ENCODE results near the gene PRSS33. TPM values are rescaled to one million over a fixed set of nuclear protein-coding genes. Genes with fewer than 3 reads are reported as not detected.
A peak's percentile ranks its signal among the peaks of the same experiment; 100 is the strongest.

PRSS33 gene
- total and polyA plus RNA-seq, 9 of the 15 experiments (the other 6 are each of a cell fraction or from before 2014, with no cell fraction given): not detected

DNA sequence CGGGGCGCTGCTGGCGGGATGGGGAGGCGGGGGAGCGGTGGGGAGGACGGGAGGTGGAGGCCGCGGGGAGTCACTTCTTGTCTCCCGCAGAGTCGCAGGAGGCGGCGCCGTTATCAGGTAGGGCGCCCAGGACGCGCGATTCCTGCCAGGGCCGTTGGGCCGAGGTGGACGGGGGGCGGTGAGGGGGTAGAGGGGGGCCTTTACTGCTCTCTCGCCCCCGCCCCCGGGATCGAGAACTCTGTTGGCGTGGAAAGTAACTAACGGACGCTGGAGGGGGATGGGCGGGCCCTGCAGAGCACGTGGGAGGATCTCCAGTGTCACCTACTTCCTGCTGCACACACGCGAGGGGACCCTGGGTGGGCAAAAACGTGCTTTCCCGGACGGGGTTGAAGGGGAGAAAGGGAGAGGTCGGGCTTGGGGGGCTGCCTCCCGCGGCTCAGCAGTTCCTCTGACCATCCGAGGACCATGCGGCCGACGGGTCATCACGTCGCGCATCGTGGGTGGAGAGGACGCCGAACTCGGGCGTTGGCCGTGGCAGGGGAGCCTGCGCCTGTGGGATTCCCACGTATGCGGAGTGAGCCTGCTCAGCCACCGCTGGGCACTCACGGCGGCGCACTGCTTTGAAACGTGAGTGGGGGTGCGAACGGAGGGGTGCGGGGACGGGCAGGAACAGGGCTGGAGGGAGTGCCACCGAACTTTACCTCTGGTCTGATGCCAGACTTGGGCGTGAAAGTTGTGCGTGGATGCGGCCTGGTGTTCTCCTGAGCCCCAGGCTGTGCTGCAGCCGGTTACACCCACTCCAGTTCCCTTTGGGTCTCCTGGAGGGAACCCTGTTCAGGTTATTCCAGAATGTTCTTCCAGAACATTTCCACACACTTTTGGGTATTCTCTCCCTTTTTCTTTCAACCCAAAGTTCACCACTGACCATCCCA is 30.2 kb upstream of the PRSS33 start:
- peak overlapping the region; percentile 97 for H2AFZ ChIP-seq (ENCODE audit: low read depth, low read length)
- peak; percentile 67 for ATAC-seq
- TF ChIP-seq PHB (CRISPR knock-in tag; IDR thresholded peaks at IDR 0.05) (no peak), ARID3B (CRISPR knock-in tag; IDR thresholded peaks at IDR 0.05; ENCODE audit: borderline replicate concordance) (no peak), NCOA1 (IDR thresholded peaks at IDR 0.05; ENCODE audit: low read depth) (no peak), KLF16 (IDR thresholded peaks at IDR 0.05) (no peak), ZNF212 (CRISPR knock-in tag; IDR thresholded peaks at IDR 0.05) (no peak), E2F3 (CRISPR knock-in tag; IDR thresholded peaks at IDR 0.05) (no peak), SP2 (IDR thresholded peaks at IDR 0.05; ENCODE audit: extremely low read depth, low read depth, low read length, poor library complexity, severe bottlenecking) (no peak), PHB2 (IDR thresholded peaks at IDR 0.05; ENCODE audit: low read depth) (no peak), ZBTB26 (CRISPR knock-in tag; IDR thresholded peaks at IDR 0.05) (no peak), ZNF395 (CRISPR knock-in tag; IDR thresholded peaks at IDR 0.05) (peak; percentile 82), CREB1 (IDR thresholded peaks at IDR 0.05) (peak; percentile 26; the same call in 1 of the 2 replicates), CREB1 (CRISPR knock-in tag; IDR thresholded peaks at IDR 0.05) (no peak), RAD51 (IDR thresholded peaks at IDR 0.05; ENCODE audit: borderline replicate concordance, low read depth) (peak; percentile 41; the same call in 1 of the 2 replicates), ZNF512 (tag; IDR thresholded peaks at IDR 0.05) (no peak)

More for the DNA sequence above, 30.2 kb upstream of the PRSS33 start:
- Histone ChIP-seq H3K9ac (ENCODE audit: insufficient read depth in 1 of 2, low read depth in 2 of 2, low read length in 2 of 2) (peak overlapping the region; percentile 90 to 99), H3K4me1 (replicated peaks in 1 of 2; ENCODE audit: control insufficient read depth in 2 of 2, insufficient read depth in 2 of 2, low read length in 2 of 2) (peaks cover 8 to 57% of the 10 kb centered on the region in 2 experiments; a peak in 4 of 5 replicates), H3K27ac (ENCODE audit: extremely low read depth, low read depth, low read length) (peak overlapping the region; percentile 89), H3K9me3 (replicated peaks; ENCODE audit: control insufficient read depth, insufficient read depth, low read depth, low read length) (no peaks in the 10 kb centered on the region), H3K27me3 (ENCODE audit: control insufficient read depth in 2 of 2, insufficient read depth in 2 of 2, low read length in 2 of 2) (no peaks in the 10 kb centered on the region), H3K36me3 (ENCODE audit: control insufficient read depth, insufficient read depth, low read length) (peaks cover 32% of the 10 kb centered on the region; the same call in 2 of the 3 replicates), H3K9me1 (ENCODE audit: control insufficient read depth, insufficient read depth, low read length) (no peaks in the 10 kb centered on the region), H3K79me2 (ENCODE audit: control insufficient read depth, insufficient read depth, low read length) (peaks cover 28% of the 10 kb centered on the region), H3K4me2 (ENCODE audit: insufficient read depth, low read length) (peak overlapping the region; percentile 90), H4K20me1 (replicated peaks; ENCODE audit: control insufficient read depth, insufficient read depth, low read length) (no peaks in the 10 kb centered on the region), H3K4me3 (peak overlapping the region; percentile 82)
- in situ Hi-C loops (cut with MboI): no loop called here
- under 1% methylated on average over 39 of the region's 68 CpGs for WGBS (ENCODE audit: insufficient coverage, low coverage, missing lambda C conversion rate)
- ChIA-PET CTCF (ENCODE audit: low intra/inter-chr PET ratio) (no interaction called here), POLR2A (interaction anchor here (0.8 to 1.9 kb wide), 3 partner anchors 17 to 53 kb away, joined by 3 to 4 read pairs (median 3); no protein-coding TSS in a partner anchor)
- peak; percentile 65 for FAIRE-seq
- intact Hi-C loops (cut with micrococcal nuclease): loop anchor here (5.0 kb wide), 1 partner anchor 40 kb away; the partner anchor contains the start of gene ELOB
- peak in 3 of 4 experiments; percentile 78 to 94 (median 94) for DNase-seq (ENCODE audit: extremely low read depth in 1 of 4, low spot score in 3 of 4)
- BruUV-seq (replicated peaks): TSS peak; percentile 55

All from K562 (cell line).